ENCODE results near the gene RPS18.
A peak's percentile ranks its signal among the peaks of the same experiment; 100 is the strongest.
"Not testable (repeated sequence)": the region's sequence is repeated elsewhere in the genome, so short reads cannot be mapped to it uniquely, and the experiment has no call there.

Gene RPS18

GRCh38 chr6:33272275-33273128 is 627 bp downstream of the RPS18 start:
- no peak for DNase-seq (ENCODE audit: low spot score)

GRCh38 chr6:33273129-33273923 is 1.5 kb downstream of the RPS18 start:
- no peak for DNase-seq (ENCODE audit: low spot score)

- DNase-seq (ENCODE audit: low spot score): no peak
Measured at GRCh38 chr6:33273924-33274902, 2.3 kb downstream of the RPS18 start.

GRCh38 chr6:33275795-33276580 is 4.1 kb downstream of the RPS18 start:
- not testable (repeated sequence) for DNase-seq (ENCODE audit: low spot score)

GRCh38 chr6:33276581-33276863 is 4.6 kb downstream of the RPS18 start:
- no peak for DNase-seq (ENCODE audit: low spot score)

- DNase-seq (ENCODE audit: low spot score): peak; percentile 87
Measured at GRCh38 chr6:33276864-33277662, 5.2 kb downstream of the RPS18 start, which contains the start of gene B3GALT4. Gene B3GALT4, plus strand, starts transcription at chr6:33277123. Its CDS starts 297 bp downstream, at chr6:33277420.

GRCh38 chr6:33277663-33278391 is 6.0 kb downstream of the RPS18 start:
- DNase-seq (ENCODE audit: low spot score): no peak

- DNase-seq (ENCODE audit: low spot score): no peak
Measured at GRCh38 chr6:33278392-33278741, 6.5 kb downstream of the RPS18 start.

GRCh38 chr6:33278810-33279209 is 6.9 kb downstream of the RPS18 start:
- no peak for DNase-seq (ENCODE audit: low spot score)

- DNase-seq (ENCODE audit: low spot score): no peak
Measured at GRCh38 chr6:33279257-33279695, 7.4 kb downstream of the RPS18 start.

- DNase-seq (ENCODE audit: low spot score): peak; percentile 82
Measured at GRCh38 chr6:33279971-33280511, 8.2 kb downstream of the RPS18 start.

GRCh38 chr6:33280539-33280938 is 8.7 kb downstream of the RPS18 start:
- no peak for DNase-seq (ENCODE audit: low spot score)

GRCh38 chr6:33285214-33285613 is 13.3 kb downstream of the RPS18 start:
- DNase-seq (ENCODE audit: low spot score): not testable (repeated sequence)

- no peak for DNase-seq (ENCODE audit: low spot score)
Measured at GRCh38 chr6:33286946-33287914, 15.4 kb downstream of the RPS18 start.

- no peak for DNase-seq (ENCODE audit: low spot score)
Measured at GRCh38 chr6:33288141-33288920, 16.5 kb downstream of the RPS18 start.

GRCh38 chr6:33288921-33289783 is 17.3 kb downstream of the RPS18 start, which contains the start of the genes PFDN6 and WDR46:
Gene PFDN6, plus strand, starts transcription at chr6:33289601. Its CDS starts 256 bp downstream, at chr6:33289857.
Gene WDR46, minus strand, starts transcription at chr6:33289239. Its CDS starts 69 bp downstream, at chr6:33289170.
- DNase-seq (ENCODE audit: low spot score): peak; percentile 93

Data from SK-N-DZ (cell line).